HEK293 (cell line): Measurements from ENCODE around the gene TMEM270.

Experiments
- CTCF ChIA-PET: fragments of 350-600 bp; formaldehyde crosslinking; extraction: SDS; loops from one replicate; lab custom pipeline; 2021; ENCODE audit warnings: antibody characterized with exemption; lab: Yijun Ruan, JAX
- POLR2A ChIA-PET: fragments of 300-600 bp; formaldehyde crosslinking; extraction: SDS; loops from one replicate; lab custom pipeline; 2020; ENCODE audit warnings: antibody characterized with exemption, inconsistent platforms; lab: Yijun Ruan, JAX
- H3K27ac ChIP-seq: fragments of 200-500 bp; sonication (Bioruptor generic); 2 replicates; pipeline ENCODE4 v1.5.1; 2014; ENCODE audit warnings: low read depth, low read length, control low read depth, inconsistent platforms; ENCODE audit errors: extremely low read depth
- H3K36me3 ChIP-seq, 2 experiments: fragments of 200-500 bp in 1 of 2; sonication (Bioruptor generic) in 1 of 2; 1 replicate in 1 of 2; 2 replicates in 1 of 2; pipeline ENCODE4 v1.5.1; 2014 to 2017; ENCODE audit warnings: inconsistent platforms in 2 of 2, low read length in 2 of 2; ENCODE audit not compliant: control insufficient read depth in 2 of 2, insufficient read depth in 1 of 2
- H3K4me1 ChIP-seq: fragments of 200-500 bp; sonication (Bioruptor generic); 2 replicates; pipeline ENCODE4 v1.5.1; 2014; ENCODE audit warnings: mild to moderate bottlenecking, low read length, inconsistent platforms; ENCODE audit not compliant: control insufficient read depth, insufficient read depth
- H3K4me3 ChIP-seq: 2 replicates; pipeline ENCODE4 v1.5.1; 2011; ENCODE audit warnings: low read depth, mild to moderate bottlenecking, control low read depth, low read length, moderate library complexity
- H3K9me3 ChIP-seq: fragments of 200-500 bp; sonication (Bioruptor generic); 2 replicates; pipeline ENCODE4 v1.5.1; 2014; ENCODE audit warnings: low read depth, low read length, inconsistent platforms; ENCODE audit not compliant: control insufficient read depth, insufficient read depth
- ELK4 ChIP-seq: IDR thresholded peaks from 2 replicates; pipeline ENCODE4 v1.6.1; 2011; ENCODE audit warnings: mild to moderate bottlenecking, low read depth, low read length, borderline replicate concordance
- FEZF1 ChIP-seq: fragments of 450-650 bp; formaldehyde crosslinking; IDR thresholded peaks from 2 replicates; pipeline ENCODE4 v1.5.1; 2016; ENCODE audit warnings: missing biosample characterization, missing genetic modification characterization
- HOXD13 ChIP-seq: sonication (generic); formaldehyde crosslinking; IDR thresholded peaks from 2 replicates; pipeline ENCODE4 v1.8.0; 2022; ENCODE audit warnings: missing genetic modification reagents, borderline replicate concordance
- PATZ1 ChIP-seq: fragments of 450-650 bp; formaldehyde crosslinking; IDR thresholded peaks from 2 replicates; pipeline ENCODE4 v1.5.1; 2016; ENCODE audit warnings: missing biosample characterization, missing genetic modification characterization
- TSHZ1 ChIP-seq: fragments of 450-650 bp; formaldehyde crosslinking; IDR thresholded peaks from 2 replicates; pipeline ENCODE4 v1.5.1; 2016; ENCODE audit warnings: missing biosample characterization, missing genetic modification characterization, borderline replicate concordance
- ZBTB21 ChIP-seq: fragments of 450-650 bp; formaldehyde crosslinking; IDR thresholded peaks from 2 replicates; pipeline ENCODE4 v1.5.1; 2017; ENCODE audit warnings: missing biosample characterization, missing genetic modification characterization
- ZNF16 ChIP-seq: fragments of 450-650 bp; formaldehyde crosslinking; IDR thresholded peaks from 2 replicates; pipeline ENCODE4 v1.5.1; 2016; ENCODE audit warnings: low read depth, missing biosample characterization, missing genetic modification characterization
- ZNF174 ChIP-seq: fragments of 450-650 bp; formaldehyde crosslinking; IDR thresholded peaks from 2 replicates; pipeline ENCODE4 v1.5.0; 2017; ENCODE audit warnings: missing biosample characterization, mild to moderate bottlenecking, missing genetic modification characterization
- ZNF221 ChIP-seq: fragments of 450-650 bp; formaldehyde crosslinking; IDR thresholded peaks from 2 replicates; pipeline ENCODE4 v1.5.1; 2017; ENCODE audit warnings: missing biosample characterization, missing genetic modification characterization, borderline replicate concordance
- ZNF324 ChIP-seq: fragments of 450-650 bp; formaldehyde crosslinking; IDR thresholded peaks from 2 replicates; pipeline ENCODE4 v1.5.1; 2016; ENCODE audit warnings: missing biosample characterization, missing genetic modification characterization
- ZNF350 ChIP-seq: fragments of 450-650 bp; formaldehyde crosslinking; IDR thresholded peaks from 2 replicates; pipeline ENCODE4 v1.5.0; 2017; ENCODE audit warnings: missing biosample characterization, mild to moderate bottlenecking, missing genetic modification characterization
- ZNF423 ChIP-seq: fragments of 450-650 bp; formaldehyde crosslinking; IDR thresholded peaks from 2 replicates; pipeline ENCODE4 v1.5.1; 2016; ENCODE audit warnings: missing biosample characterization, missing genetic modification characterization
- ZNF48 ChIP-seq: fragments of 450-650 bp; formaldehyde crosslinking; IDR thresholded peaks from 2 replicates; pipeline ENCODE4 v1.5.1; 2016; ENCODE audit warnings: missing biosample characterization, missing genetic modification characterization
- ZNF510 ChIP-seq: fragments of 450-650 bp; formaldehyde crosslinking; IDR thresholded peaks from 2 replicates; pipeline ENCODE4 v1.5.1; 2018; ENCODE audit warnings: mild to moderate bottlenecking, missing genetic modification characterization, missing biosample characterization; ENCODE audit not compliant: insufficient replicate concordance
- ZNF548 ChIP-seq: fragments of 450-650 bp; formaldehyde crosslinking; IDR thresholded peaks from 2 replicates; pipeline ENCODE4 v1.5.1; 2016; ENCODE audit warnings: missing biosample characterization, missing genetic modification characterization
- ZNF777 ChIP-seq: fragments of 450-650 bp; formaldehyde crosslinking; IDR thresholded peaks from 2 replicates; pipeline ENCODE4 v1.5.1; 2017; ENCODE audit warnings: missing biosample characterization, missing genetic modification characterization, borderline replicate concordance
- ZNF837 ChIP-seq: fragments of 450-650 bp; formaldehyde crosslinking; IDR thresholded peaks from 2 replicates; pipeline ENCODE4 v1.5.1; 2016; ENCODE audit warnings: missing biosample characterization, missing genetic modification characterization
- ZSCAN23 ChIP-seq: fragments of 450-650 bp; formaldehyde crosslinking; IDR thresholded peaks from 2 replicates; pipeline ENCODE4 v1.5.1; 2016; ENCODE audit warnings: missing biosample characterization, missing genetic modification characterization
- TF ChIP-seq, protein P1 (sequence below): fragments of 450-650 bp; formaldehyde crosslinking; IDR thresholded peaks from 2 replicates; pipeline ENCODE4 v1.5.1; 2016; ENCODE audit warnings: missing biosample characterization, missing genetic modification characterization

TMEM270 gene

DNA sequence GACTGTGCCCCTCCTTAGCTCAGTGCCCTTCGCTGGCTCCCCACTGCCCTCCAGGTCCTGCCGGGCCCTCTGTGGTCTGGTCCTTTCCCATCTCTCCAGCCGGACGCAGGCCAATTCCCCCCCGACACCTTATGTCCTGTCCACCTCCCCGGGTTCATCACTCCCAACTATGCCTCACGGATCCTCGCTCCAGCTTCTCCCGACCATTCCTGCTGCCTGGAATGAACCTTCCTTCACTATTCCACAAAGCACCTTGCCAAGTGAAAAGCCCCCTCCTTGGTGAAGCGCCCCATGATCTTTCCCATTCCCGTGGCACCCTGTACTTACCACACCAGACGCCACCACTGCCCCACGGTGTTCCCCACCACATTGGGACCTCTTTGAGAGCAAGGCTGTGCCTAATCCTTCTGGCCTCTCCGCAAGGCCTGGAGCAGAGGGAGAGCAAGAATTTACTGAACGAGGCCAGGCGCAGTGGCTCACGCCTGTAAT, 47.2 kb downstream of the TMEM270 start:
- TF ChIP-seq, protein P1, sequence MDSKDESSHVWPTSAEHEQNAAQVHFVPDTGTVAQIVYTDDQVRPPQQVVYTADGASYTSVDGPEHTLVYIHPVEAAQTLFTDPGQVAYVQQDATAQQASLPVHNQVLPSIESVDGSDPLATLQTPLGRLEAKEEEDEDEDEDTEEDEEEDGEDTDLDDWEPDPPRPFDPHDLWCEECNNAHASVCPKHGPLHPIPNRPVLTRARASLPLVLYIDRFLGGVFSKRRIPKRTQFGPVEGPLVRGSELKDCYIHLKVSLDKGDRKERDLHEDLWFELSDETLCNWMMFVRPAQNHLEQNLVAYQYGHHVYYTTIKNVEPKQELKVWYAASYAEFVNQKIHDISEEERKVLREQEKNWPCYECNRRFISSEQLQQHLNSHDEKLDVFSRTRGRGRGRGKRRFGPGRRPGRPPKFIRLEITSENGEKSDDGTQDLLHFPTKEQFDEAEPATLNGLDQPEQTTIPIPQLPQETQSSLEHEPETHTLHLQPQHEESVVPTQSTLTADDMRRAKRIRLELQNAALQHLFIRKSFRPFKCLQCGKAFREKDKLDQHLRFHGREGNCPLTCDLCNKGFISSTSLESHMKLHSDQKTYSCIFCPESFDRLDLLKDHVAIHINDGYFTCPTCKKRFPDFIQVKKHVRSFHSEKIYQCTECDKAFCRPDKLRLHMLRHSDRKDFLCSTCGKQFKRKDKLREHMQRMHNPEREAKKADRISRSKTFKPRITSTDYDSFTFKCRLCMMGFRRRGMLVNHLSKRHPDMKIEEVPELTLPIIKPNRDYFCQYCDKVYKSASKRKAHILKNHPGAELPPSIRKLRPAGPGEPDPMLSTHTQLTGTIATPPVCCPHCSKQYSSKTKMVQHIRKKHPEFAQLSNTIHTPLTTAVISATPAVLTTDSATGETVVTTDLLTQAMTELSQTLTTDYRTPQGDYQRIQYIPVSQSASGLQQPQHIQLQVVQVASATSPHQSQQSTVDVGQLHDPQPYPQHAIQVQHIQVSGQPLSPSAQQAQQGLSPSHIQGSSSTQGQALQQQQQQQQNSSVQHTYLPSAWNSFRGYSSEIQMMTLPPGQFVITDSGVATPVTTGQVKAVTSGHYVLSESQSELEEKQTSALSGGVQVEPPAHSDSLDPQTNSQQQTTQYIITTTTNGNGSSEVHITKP (tag by site-specific recombination): no peak
- no peak for TF ChIP-seq ZNF350 (tag by site-specific recombination)
- TF ChIP-seq ZNF837 (tag by site-specific recombination): no peak
- TF ChIP-seq ZNF16 (tag by site-specific recombination): no peak
- no peak for TF ChIP-seq ZNF423 (tag by site-specific recombination)
- no peak for TF ChIP-seq ZBTB21
- TF ChIP-seq TSHZ1 (tag by site-specific recombination): no peak
- no peak for TF ChIP-seq ZNF510 (tag by site-specific recombination)
- no peak for TF ChIP-seq ZNF777 (tag by site-specific recombination)
- TF ChIP-seq ZNF48: no peak
- TF ChIP-seq PATZ1: no peak
- TF ChIP-seq FEZF1 (tag by site-specific recombination): no peak
- no peak for TF ChIP-seq ZNF324 (tag by site-specific recombination)
- TF ChIP-seq ELK4: no peak
- TF ChIP-seq ZNF548 (tag by site-specific recombination): no peak
- TF ChIP-seq ZNF221 (tag by site-specific recombination): no peak
- TF ChIP-seq ZNF174 (tag by site-specific recombination): no peak
- TF ChIP-seq ZSCAN23: no peak
- TF ChIP-seq HOXD13: no peak
- TF ChIP-seq, all 188 proteins: peak for 0
- Histone ChIP-seq H3K27ac (no peak overlapping the region), H3K4me3 (no peak overlapping the region), H3K36me3 (no peaks in the 10 kb centered on the region), H3K4me1 (no peaks in the 10 kb centered on the region), H3K9me3 (no peaks in the 10 kb centered on the region)
- POLR2A ChIA-PET: no interaction called here
- CTCF ChIA-PET: no interaction called here
